Panc1 (cell line): ENCODE data around the gene ZNF573. TPM values are rescaled to one million over a fixed set of nuclear protein-coding genes. Genes with fewer than 3 reads are reported as not detected.

Experiments
- ATAC-seq: fragments of 200-7000 bp; cut with Tn5 transposase; 2 replicates; pipeline ENCODE4 v1.9.1; 2020; ENCODE audit warnings: mild to moderate bottlenecking, moderate library complexity
- BruUV-seq: library from RNA; stranded (reverse); fragments of 400-500 nt; replicated peaks from 2 replicates; lab custom pipeline; 2021; lab: Mats Ljungman, UMichigan
- CTCF ChIA-PET: fragments of 300-600 bp; sonication (Branson Sonifier 250); formaldehyde crosslinking; loops from one replicate; lab custom pipeline; 2022; ENCODE audit warnings: antibody characterized with exemption; lab: Charles Lee
- POLR2A ChIA-PET: fragments of 300-600 bp; sonication (Branson Sonifier 250); formaldehyde crosslinking; loops from one replicate; lab custom pipeline; 2022; ENCODE audit warnings: antibody characterized with exemption; lab: Charles Lee
- DNase-seq: peaks from one replicate; pipeline ENCODE4 v3.0.0-alpha.2; 2010; ENCODE audit warnings: low read depth, low spot score
- H3K27ac ChIP-seq: 2 replicates; pipeline ENCODE4 v1.5.1; 2011; ENCODE audit warnings: mild to moderate bottlenecking, low read length, inconsistent platforms
- H3K27me3 ChIP-seq: fragments of 200-500 bp; sonication (Bioruptor generic); 2 replicates; pipeline ENCODE4 v1.6.0; 2014; ENCODE audit warnings: low read length, inconsistent platforms; ENCODE audit not compliant: control insufficient read depth, insufficient read depth
- H3K36me3 ChIP-seq: fragments of 200-500 bp; sonication (Bioruptor generic); 2 replicates; pipeline ENCODE4 v1.5.1; 2014; ENCODE audit warnings: inconsistent platforms, mild to moderate bottlenecking, low read length, moderate library complexity; ENCODE audit not compliant: control insufficient read depth, insufficient read depth
- H3K4me1 ChIP-seq: 2 replicates; pipeline ENCODE4 v1.5.1; 2011; ENCODE audit warnings: inconsistent platforms, mild to moderate bottlenecking, low read length, moderate library complexity; ENCODE audit not compliant: control insufficient read depth, insufficient read depth
- H3K4me3 ChIP-seq, 2 experiments: 2 replicates each; pipeline ENCODE4 v1.5.1; 2011 to 2012; ENCODE audit warnings: low read depth in 2 of 2, low read length in 2 of 2, mild to moderate bottlenecking in 2 of 2, inconsistent platforms in 1 of 2, moderate library complexity in 1 of 2
- H3K9me3 ChIP-seq: fragments of 200-500 bp; sonication (Bioruptor generic); 2 replicates; pipeline ENCODE4 v1.5.1; 2014; ENCODE audit warnings: low read depth, mild to moderate bottlenecking, inconsistent platforms, low read length, moderate library complexity; ENCODE audit not compliant: control insufficient read depth, insufficient read depth
- POLR2AphosphoS5 ChIP-seq: IDR thresholded peaks from 2 replicates; pipeline ENCODE4 v1.6.1; 2012; ENCODE audit warnings: mild to moderate bottlenecking, low read depth, low read length, moderate library complexity
- SIN3A ChIP-seq: IDR thresholded peaks from 2 replicates; pipeline ENCODE4 v1.6.1; 2012; ENCODE audit warnings: low read depth, mild to moderate bottlenecking, low read length, moderate library complexity, borderline replicate concordance; ENCODE audit not compliant: insufficient read depth
- TCF7L2 ChIP-seq: IDR thresholded peaks from 2 replicates; pipeline ENCODE4 v1.6.1; 2011; ENCODE audit warnings: mild to moderate bottlenecking, low read depth, low read length, inconsistent platforms
- in situ Hi-C: cut with HindIII; loops from 2 replicates; pipeline ENCODE4 v1.10.0; 2016; ENCODE audit warnings: low sequenced_read_pairs, low pct_unique_long_range_greater_than_20kb
- intact Hi-C: fragments of 100-400 bp; cut with micrococcal nuclease; formaldehyde crosslinking; loops from one replicate; pipeline ENCODE4 v1.10.0; 2022; ENCODE audit not compliant: unreplicated experiment
- total RNA-seq: library from RNA; stranded (reverse); gene quantifications from one replicate; pipeline ENCODE4 v1.2.1, GENCODE V29; 2021; ENCODE audit not compliant: unreplicated experiment
- TF ChIP-seq, protein P1 (sequence below), 2 experiments: IDR thresholded peaks; 2 replicates each; pipeline ENCODE4 v1.6.1; 2011 to 2012; ENCODE audit warnings: low read depth in 2 of 2, control low read depth in 1 of 2, low read length in 1 of 2, mild to moderate bottlenecking in 1 of 2, moderate library complexity in 1 of 2; ENCODE audit not compliant: insufficient read depth in 1 of 2
- TF ChIP-seq, protein P2 (sequence below): fragments of 450-650 bp; IDR thresholded peaks from 2 replicates; pipeline ENCODE4 v1.5.1; 2017; ENCODE audit warnings: mild to moderate bottlenecking

The ZNF573 gene
- total RNA-seq, 1 experiment from 2014 or later = 13.3 TPM

DNA sequence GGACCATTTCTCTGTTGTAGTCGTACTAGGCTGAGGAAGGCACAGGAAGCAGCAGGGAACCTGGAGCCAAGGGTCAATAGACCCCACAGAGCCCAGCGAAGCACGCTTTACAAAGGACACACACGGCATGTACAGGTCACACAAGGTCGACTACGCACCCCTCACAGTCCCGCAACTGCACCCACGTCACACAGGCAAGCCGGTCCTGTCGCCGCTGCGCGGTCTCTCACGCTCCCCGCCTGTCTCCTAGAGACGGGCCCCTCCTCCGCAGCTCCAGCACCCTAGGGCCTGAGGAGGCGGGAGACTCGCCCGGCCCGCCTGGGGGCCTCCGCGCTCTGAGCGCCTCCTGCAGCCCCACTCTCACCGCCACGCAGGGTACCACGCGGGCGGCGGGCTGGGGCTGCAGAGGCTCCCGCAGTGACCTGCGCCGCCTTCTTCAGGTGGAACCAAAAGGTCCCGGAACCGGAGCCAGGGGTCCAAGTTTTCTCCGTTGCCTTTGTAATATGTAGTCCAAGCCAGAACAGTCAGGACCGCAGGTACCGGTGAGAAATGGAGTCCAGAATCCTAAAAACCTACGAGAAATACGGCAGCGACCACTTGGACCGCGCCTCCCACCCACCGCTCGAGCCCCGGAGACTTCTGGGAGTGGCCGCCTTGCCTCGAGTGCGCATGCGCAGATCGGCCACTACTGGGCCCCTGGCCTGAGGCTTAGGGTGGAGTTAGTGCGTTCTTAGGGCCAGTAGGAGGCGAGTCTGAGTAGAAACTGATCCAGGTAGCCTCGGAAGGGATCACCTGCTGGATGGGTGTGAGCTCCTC is 60.1 kb downstream of the ZNF573 start, which contains the start of gene ZNF607:
Gene ZNF607 (minus strand): TSS at position 651 of the 816 bp plus-strand sequence. CDS start 8,143 bp downstream, outside the sequence.
- intact Hi-C loops = no loop called here
- BruUV-seq = TSS peak; percentile 81
- DNase-seq (peak; percentile 87), ATAC-seq (peak; percentile 99)
- Histone ChIP-seq H3K36me3 (no peaks in the 10 kb centered on the region), H3K27ac (peak within 1 kb of the TSS; percentile 82), H3K4me3 (peak within 1 kb of the TSS; percentile 78 to 87), H3K27me3 (no peaks in the 10 kb centered on the region), H3K9me3 (peaks cover 21% of the 10 kb centered on the region), H3K4me1 (peaks cover 5% of the 10 kb centered on the region; the same call in 1 of the 2 replicates)
- ChIA-PET CTCF (interaction anchor here (1.1 kb wide), 1 partner anchor 178 kb away, joined by 8 read pairs; no protein-coding TSS in a partner anchor), POLR2A (interaction anchor here (0.6 kb wide), 1 partner anchor 88 kb away, joined by 6 read pairs; no protein-coding TSS in a partner anchor)
- in situ Hi-C loops = no loop called here
- TF ChIP-seq, protein P1, sequence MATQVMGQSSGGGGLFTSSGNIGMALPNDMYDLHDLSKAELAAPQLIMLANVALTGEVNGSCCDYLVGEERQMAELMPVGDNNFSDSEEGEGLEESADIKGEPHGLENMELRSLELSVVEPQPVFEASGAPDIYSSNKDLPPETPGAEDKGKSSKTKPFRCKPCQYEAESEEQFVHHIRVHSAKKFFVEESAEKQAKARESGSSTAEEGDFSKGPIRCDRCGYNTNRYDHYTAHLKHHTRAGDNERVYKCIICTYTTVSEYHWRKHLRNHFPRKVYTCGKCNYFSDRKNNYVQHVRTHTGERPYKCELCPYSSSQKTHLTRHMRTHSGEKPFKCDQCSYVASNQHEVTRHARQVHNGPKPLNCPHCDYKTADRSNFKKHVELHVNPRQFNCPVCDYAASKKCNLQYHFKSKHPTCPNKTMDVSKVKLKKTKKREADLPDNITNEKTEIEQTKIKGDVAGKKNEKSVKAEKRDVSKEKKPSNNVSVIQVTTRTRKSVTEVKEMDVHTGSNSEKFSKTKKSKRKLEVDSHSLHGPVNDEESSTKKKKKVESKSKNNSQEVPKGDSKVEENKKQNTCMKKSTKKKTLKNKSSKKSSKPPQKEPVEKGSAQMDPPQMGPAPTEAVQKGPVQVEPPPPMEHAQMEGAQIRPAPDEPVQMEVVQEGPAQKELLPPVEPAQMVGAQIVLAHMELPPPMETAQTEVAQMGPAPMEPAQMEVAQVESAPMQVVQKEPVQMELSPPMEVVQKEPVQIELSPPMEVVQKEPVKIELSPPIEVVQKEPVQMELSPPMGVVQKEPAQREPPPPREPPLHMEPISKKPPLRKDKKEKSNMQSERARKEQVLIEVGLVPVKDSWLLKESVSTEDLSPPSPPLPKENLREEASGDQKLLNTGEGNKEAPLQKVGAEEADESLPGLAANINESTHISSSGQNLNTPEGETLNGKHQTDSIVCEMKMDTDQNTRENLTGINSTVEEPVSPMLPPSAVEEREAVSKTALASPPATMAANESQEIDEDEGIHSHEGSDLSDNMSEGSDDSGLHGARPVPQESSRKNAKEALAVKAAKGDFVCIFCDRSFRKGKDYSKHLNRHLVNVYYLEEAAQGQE (IDR thresholded peaks at IDR 0.05; ENCODE audit: insufficient read depth in 1 of 2, low read depth in 2 of 2, low read length in 1 of 2) = no peak
- TF ChIP-seq SIN3A (0 out of 2 replicates have a peak, but pooled peaks have one; percentile 49), POLR2AphosphoS5 (peak; percentile 91), TCF7L2 (peak; percentile 23; the same call in 1 of the 2 replicates)
- TF ChIP-seq, protein P2, sequence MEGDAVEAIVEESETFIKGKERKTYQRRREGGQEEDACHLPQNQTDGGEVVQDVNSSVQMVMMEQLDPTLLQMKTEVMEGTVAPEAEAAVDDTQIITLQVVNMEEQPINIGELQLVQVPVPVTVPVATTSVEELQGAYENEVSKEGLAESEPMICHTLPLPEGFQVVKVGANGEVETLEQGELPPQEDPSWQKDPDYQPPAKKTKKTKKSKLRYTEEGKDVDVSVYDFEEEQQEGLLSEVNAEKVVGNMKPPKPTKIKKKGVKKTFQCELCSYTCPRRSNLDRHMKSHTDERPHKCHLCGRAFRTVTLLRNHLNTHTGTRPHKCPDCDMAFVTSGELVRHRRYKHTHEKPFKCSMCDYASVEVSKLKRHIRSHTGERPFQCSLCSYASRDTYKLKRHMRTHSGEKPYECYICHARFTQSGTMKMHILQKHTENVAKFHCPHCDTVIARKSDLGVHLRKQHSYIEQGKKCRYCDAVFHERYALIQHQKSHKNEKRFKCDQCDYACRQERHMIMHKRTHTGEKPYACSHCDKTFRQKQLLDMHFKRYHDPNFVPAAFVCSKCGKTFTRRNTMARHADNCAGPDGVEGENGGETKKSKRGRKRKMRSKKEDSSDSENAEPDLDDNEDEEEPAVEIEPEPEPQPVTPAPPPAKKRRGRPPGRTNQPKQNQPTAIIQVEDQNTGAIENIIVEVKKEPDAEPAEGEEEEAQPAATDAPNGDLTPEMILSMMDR = peak; percentile 88

DNA sequence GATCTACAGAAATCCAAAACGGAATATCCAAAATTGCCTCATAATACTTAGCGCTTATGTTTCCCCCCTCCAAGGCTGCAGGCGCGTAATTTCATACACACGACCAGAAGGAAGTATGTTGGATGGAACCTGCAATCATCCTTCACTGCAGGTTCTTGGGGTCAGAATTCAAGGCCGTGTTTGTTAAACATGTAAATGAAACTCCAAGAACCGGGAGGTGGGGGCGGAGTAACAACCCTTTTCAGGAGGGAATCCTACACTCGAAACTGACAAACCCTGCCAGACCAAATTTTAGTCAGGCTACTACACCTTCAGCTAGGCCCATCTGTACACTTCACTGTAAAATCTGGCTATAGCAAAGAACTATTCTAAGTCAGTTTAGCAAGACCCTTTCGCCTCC is 61.1 kb downstream of the ZNF573 start:
- CTCF ChIA-PET = no interaction called here
- in situ Hi-C loops = no loop called here
- H3K4me1 ChIP-seq = peaks cover 5% of the 10 kb centered on the region; the same call in 1 of the 2 replicates
- H3K27ac ChIP-seq = peak overlapping the region; percentile 82
- no TSS peak for BruUV-seq
- no peak for ATAC-seq
- POLR2A ChIA-PET = no interaction called here
- TF ChIP-seq, protein P2 = no peak
- TF ChIP-seq POLR2AphosphoS5 (no peak), TCF7L2 (no peak), SIN3A (no peak)
- TF ChIP-seq, protein P1 (IDR thresholded peaks at IDR 0.05; ENCODE audit: insufficient read depth in 1 of 2, low read depth in 2 of 2, low read length in 1 of 2) = no peak
- intact Hi-C loops = no loop called here
- DNase-seq = no peak
- H3K27me3 ChIP-seq = no peaks in the 10 kb centered on the region
- peaks cover 21% of the 10 kb centered on the region for H3K9me3 ChIP-seq
- peak overlapping the region; percentile 78 to 87 for H3K4me3 ChIP-seq
- H3K36me3 ChIP-seq = no peaks in the 10 kb centered on the region
